Measurements from ENCODE around the gene GRHPR. TPM values are rescaled to one million over a fixed set of nuclear protein-coding genes. Genes with fewer than 3 reads are reported as not detected.

The GRHPR gene
- total RNA-seq, 2 donors from 2014 or later: 105 to 128 TPM

GRCh38 chr9:37404590-37404989, 17.9 kb upstream of the GRHPR start:
- Mint-ChIP-seq H3K4me1 (no peaks in the 10 kb centered on the region), H3K9me3 (no peaks in the 10 kb centered on the region), H3K27ac (no peak overlapping the region), H3K36me3 (ENCODE audit: low read depth) (no peaks in the 10 kb centered on the region), H3K27me3 (ENCODE audit: insufficient read depth) (no peaks in the 10 kb centered on the region), H3K4me3 (no peak overlapping the region)
- H3K27ac ChIP-seq (ENCODE audit: low read depth, low read length): no peak overlapping the region
- TF ChIP-seq, protein P1, sequence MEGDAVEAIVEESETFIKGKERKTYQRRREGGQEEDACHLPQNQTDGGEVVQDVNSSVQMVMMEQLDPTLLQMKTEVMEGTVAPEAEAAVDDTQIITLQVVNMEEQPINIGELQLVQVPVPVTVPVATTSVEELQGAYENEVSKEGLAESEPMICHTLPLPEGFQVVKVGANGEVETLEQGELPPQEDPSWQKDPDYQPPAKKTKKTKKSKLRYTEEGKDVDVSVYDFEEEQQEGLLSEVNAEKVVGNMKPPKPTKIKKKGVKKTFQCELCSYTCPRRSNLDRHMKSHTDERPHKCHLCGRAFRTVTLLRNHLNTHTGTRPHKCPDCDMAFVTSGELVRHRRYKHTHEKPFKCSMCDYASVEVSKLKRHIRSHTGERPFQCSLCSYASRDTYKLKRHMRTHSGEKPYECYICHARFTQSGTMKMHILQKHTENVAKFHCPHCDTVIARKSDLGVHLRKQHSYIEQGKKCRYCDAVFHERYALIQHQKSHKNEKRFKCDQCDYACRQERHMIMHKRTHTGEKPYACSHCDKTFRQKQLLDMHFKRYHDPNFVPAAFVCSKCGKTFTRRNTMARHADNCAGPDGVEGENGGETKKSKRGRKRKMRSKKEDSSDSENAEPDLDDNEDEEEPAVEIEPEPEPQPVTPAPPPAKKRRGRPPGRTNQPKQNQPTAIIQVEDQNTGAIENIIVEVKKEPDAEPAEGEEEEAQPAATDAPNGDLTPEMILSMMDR (conservative IDR thresholded peaks at IDR 0.05): no peak
- no peaks in the 10 kb centered on the region for H3K36me3 ChIP-seq (ENCODE audit: control insufficient read depth, insufficient read depth, low read length)
- H3K9me3 ChIP-seq (ENCODE audit: control insufficient read depth, low read length): no peaks in the 10 kb centered on the region
- no peak overlapping the region for H3K4me3 ChIP-seq (ENCODE audit: low read length)
- H3K4me1 ChIP-seq (ENCODE audit: control insufficient read depth, insufficient read depth, low read length): no peaks in the 10 kb centered on the region
- no peak overlapping the region for H3K9ac ChIP-seq (ENCODE audit: extremely low read depth, low read length, poor library complexity, severe bottlenecking)
- no peak for DNase-seq
- WGBS, 2 experiments (ENCODE audit: insufficient coverage in 1 of 2, insufficient read length in 1 of 2): 80 to 91% methylated on average over 8 to 9 of the region's 9 CpGs
- no peaks in the 10 kb centered on the region for H3K27me3 ChIP-seq (ENCODE audit: control insufficient read depth, insufficient read depth, low read length, poor library complexity, severe bottlenecking)

DNA sequence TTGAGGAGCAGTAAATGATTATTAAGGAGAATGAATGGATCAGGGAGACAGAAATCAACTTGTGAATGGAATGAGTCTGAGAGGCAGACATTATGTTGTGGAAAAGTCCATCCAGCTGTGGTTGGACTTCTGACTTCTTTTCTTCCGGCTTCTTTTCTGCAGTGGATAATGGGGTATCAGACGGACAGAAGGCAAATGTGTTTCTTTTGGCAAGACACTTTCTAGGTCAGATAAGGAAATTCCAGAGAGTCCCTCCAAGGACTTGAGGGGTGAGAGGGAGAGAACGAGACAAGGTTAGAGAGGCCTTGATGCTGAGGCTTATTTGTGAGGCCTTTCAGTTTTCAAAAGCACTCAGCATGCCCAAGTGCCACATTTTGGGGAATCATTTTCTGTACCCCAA, 17.1 kb upstream of the GRHPR start:
- H3K9me3 ChIP-seq (ENCODE audit: control insufficient read depth, low read length): no peaks in the 10 kb centered on the region
- 83 to 94% methylated on average over 2 to 3 of the region's 3 CpGs for WGBS, 2 experiments (ENCODE audit: insufficient coverage in 1 of 2, insufficient read length in 1 of 2)
- H3K4me1 ChIP-seq (ENCODE audit: control insufficient read depth, insufficient read depth, low read length): no peaks in the 10 kb centered on the region
- Mint-ChIP-seq H3K4me3 (no peak overlapping the region), H3K9me3 (no peaks in the 10 kb centered on the region), H3K27ac (no peak overlapping the region), H3K36me3 (ENCODE audit: low read depth) (no peaks in the 10 kb centered on the region), H3K4me1 (no peaks in the 10 kb centered on the region), H3K27me3 (ENCODE audit: insufficient read depth) (no peaks in the 10 kb centered on the region)
- no peak overlapping the region for H3K9ac ChIP-seq (ENCODE audit: extremely low read depth, low read length, poor library complexity, severe bottlenecking)
- TF ChIP-seq, protein P1 (conservative IDR thresholded peaks at IDR 0.05): no peak
- H3K27ac ChIP-seq (ENCODE audit: low read depth, low read length): no peak overlapping the region
- H3K27me3 ChIP-seq (ENCODE audit: control insufficient read depth, insufficient read depth, low read length, poor library complexity, severe bottlenecking): no peaks in the 10 kb centered on the region
- DNase-seq: no peak
- H3K36me3 ChIP-seq (ENCODE audit: control insufficient read depth, insufficient read depth, low read length): no peaks in the 10 kb centered on the region
- H3K4me3 ChIP-seq (ENCODE audit: low read length): no peak overlapping the region

DNA sequence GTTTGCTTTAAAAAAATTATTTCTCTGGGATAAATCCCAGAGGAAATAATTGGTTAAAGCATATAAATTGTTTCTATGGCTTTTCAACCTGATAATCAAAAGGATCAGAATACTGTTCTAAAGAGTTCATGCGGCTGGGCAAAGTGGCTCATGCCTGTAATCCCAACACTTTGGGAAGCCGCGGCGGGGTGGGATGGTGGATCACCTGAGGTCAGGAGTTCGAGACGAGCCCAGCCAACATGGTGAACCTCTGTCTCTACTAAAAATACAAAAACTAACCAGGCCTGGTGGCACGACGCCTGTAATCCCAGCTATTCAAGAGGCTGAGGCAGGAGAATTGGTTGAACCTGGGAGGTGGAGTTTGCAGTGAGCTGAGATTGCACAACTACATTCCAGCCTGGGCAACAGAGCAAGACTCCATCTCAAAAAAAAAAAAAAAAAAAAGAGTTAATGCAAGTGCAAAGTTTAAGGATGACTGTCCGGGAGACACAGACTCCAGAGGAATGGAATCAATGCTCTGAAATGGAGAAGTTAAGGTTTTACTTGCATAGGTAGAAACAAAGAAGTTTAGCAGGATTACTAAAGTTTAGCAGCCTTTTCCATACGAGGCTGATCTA, 16.6 kb upstream of the GRHPR start:
- no peaks in the 10 kb centered on the region for H3K9me3 ChIP-seq (ENCODE audit: control insufficient read depth, low read length)
- no peak overlapping the region for H3K9ac ChIP-seq (ENCODE audit: extremely low read depth, low read length, poor library complexity, severe bottlenecking)
- H3K4me1 ChIP-seq (ENCODE audit: control insufficient read depth, insufficient read depth, low read length): no peaks in the 10 kb centered on the region
- TF ChIP-seq, protein P1 (conservative IDR thresholded peaks at IDR 0.05): no peak
- Mint-ChIP-seq H3K27ac (no peak overlapping the region), H3K9me3 (no peaks in the 10 kb centered on the region), H3K27me3 (ENCODE audit: insufficient read depth) (no peaks in the 10 kb centered on the region), H3K4me1 (no peaks in the 10 kb centered on the region), H3K36me3 (ENCODE audit: low read depth) (no peaks in the 10 kb centered on the region), H3K4me3 (no peak overlapping the region)
- H3K4me3 ChIP-seq (ENCODE audit: low read length): no peak overlapping the region
- H3K36me3 ChIP-seq (ENCODE audit: control insufficient read depth, insufficient read depth, low read length): no peaks in the 10 kb centered on the region
- no peak overlapping the region for H3K27ac ChIP-seq (ENCODE audit: low read depth, low read length)
- DNase-seq: no peak
- no peaks in the 10 kb centered on the region for H3K27me3 ChIP-seq (ENCODE audit: control insufficient read depth, insufficient read depth, low read length, poor library complexity, severe bottlenecking)
- WGBS, 2 experiments (ENCODE audit: insufficient coverage in 1 of 2, insufficient read length in 1 of 2): 94 to 95% methylated on average over 8 to 10 of the region's 10 CpGs
